Erythroblast (primary cell): ENCODE measurements around the gene PARD6G.

Experiments
- GATA1 ChIP-seq: IDR thresholded peaks from 2 replicates; pipeline ENCODE4 v1.6.1; 2011; ENCODE audit warnings: low read depth, mild to moderate bottlenecking, control low read depth, low read length, moderate library complexity
- POLR2A ChIP-seq: IDR thresholded peaks from 2 replicates; pipeline ENCODE4 v1.6.1; 2011; ENCODE audit warnings: mild to moderate bottlenecking, low read length

DNA sequence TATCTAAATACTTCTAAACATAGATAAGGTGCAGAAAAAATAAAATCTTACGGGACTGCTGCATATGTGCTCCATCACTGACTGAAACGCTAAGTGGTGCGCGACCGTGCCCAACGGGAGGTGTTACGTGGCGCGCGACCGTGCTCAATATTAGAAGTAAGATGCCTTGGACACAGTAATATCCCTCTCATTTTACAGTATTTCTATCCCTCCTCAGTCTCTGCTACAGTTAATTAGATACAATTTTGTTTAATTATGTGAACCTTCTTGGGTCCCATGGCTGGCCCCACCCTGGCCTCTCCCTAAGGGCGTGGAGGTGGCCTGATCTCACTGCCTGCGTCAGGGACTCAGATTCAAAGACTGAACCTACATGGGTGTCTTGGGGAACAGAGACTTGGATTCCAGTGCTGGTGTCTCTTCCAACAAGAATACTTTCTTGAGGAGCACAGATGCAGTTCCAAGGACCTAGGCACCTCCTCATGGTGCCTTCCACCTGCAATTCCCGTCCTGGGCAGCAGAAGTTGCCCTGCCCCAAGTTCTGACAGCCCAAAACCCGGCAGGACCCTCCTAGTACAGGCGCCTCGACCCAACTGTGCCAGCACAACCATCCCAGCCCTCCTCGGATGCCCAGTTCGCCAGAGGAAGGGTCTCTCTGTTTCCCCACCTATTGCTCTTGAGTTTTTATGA is 59.2 kb downstream of the PARD6G start:
- TF ChIP-seq POLR2A (no peak), GATA1 (no peak)
